UCSD-AML1 (cell line): Measurements from ENCODE around the gene SGMS2.

Experiments used
- DNase-seq: peaks from one replicate; lab custom pipeline; 2025; ENCODE audit not compliant: unreplicated experiment; lab: John Stamatoyannopoulos, UW

The SGMS2 gene

GRCh38 chr4:107824350-107825071 lies at the start of gene SGMS2:
Gene SGMS2 (plus strand): TSS chr4:107824932. CDS start chr4:107895554, 70,622 bp downstream.
- peak; percentile 14 for DNase-seq

DNA sequence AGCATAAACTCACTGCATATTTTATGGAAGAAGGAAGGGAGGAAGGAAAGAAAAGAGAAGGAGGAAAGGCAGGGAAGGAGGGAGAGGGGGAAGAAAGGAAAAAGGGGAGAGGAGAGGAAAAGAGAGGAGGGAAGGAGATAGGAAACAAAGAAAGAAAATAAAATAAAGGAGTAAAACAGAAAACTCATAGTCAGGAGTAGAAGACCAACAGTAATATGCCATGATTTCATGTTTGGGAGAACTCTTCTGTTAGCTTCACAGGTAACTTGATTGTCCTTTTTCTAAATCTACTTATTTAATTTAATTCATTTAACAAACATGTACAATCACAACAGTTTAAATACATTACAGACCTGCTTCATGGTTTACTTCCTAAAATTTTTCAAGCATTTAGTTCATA lies 46.8 kb upstream of the SGMS2 start:
- DNase-seq, result no peak

- no peak for DNase-seq
These were observed 45.8 kb upstream of the SGMS2 start for GRCh38 chr4:107778784-107779530.

DNA sequence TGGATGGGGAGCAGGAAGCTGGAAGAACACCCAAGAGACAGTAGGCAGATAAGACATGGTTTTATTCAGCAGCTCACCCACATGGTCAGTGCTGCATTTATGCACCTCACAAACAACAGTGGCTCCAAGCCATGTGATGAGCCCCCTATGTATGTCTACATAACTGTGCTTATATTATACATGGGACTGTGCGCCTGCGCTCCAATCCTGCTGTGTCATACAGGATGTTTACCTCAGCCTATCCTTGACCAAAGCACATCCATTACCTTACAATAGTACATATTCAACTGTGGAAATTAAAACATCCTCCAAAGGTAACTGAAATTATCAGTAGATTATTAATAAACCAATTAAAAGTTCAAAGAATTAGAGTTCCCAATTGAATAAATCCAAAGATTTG lies 44.1 kb upstream of the SGMS2 start:
- DNase-seq, result no peak

DNA sequence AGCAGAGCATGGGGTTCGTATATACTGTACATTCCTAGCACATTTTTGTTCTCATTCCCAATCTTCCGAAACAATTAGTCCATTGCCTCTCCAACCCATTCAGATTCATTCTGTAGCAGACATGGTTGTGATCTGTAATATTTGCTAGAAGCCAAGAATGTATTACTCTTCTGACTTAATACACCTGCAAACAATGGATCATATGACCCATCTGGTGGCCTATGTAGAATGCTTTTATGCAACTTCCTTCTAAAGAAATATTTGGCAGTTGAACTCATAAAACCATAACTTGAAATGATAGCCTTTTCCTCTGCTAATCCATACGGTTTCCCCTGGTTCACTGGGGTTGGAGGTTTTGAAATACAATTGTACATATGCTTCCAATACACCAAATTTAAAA lies 32.8 kb upstream of the SGMS2 start:
- no peak for DNase-seq

- DNase-seq, result no peak
These were observed 32.0 kb upstream of the SGMS2 start for GRCh38 chr4:107792711-107793110.

- DNase-seq, result no peak
These were observed 30.7 kb upstream of the SGMS2 start for GRCh38 chr4:107793996-107794395.

DNA sequence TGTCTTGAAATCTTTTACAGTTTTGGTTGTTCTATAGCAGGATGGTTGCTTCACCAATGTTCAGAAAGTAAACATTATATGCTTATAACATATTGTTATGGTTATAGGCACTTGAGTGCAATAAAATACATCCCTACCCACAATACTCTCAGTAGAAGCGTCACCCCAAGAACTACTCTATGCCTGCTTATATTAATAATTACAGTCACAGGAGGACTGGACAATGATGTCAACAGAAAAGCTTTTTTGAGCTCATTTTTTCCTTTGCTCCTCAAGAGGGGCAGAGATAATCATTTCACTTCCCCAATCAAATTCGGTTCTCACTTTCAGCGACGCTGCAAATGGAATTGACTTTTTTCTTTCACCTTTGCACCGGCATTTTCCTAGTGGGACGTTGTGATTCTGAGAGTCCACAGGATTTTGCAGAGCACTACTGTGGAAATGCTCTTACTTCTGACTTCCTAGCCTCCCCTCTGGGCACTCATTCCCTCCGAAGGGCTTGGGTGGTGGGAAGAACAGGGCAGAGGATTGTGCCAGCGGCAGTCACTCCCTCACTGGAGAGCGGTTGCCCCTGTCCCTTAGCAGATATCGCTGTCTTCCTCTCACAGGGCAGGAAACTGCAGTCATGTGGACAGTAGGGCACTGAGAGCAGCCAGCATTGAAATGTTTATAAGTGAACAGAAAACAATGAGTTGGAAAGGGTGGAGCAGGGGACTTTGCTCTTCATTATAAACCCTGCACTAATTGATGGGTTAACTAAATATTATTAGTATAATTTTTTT lies 24.9 kb upstream of the SGMS2 start:
- DNase-seq, result peak; percentile 8

DNA sequence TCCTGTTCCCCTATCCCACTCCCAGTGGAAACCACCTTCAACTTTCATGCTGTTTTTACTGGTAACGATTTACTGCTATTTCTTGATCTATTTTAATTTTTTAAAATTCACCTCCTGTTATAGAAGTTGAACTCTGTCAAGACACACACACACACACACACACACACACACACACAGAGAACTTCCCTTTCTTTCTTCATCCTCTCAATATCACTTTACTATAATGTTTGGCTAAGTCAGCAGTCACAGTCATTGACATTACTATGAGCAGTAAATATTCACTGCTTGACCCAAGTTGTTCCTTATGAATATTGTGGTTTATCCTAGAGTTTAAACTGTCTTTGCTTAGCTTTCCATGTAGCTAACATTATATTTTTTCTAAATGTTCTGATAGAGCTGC lies 24.0 kb upstream of the SGMS2 start:
- DNase-seq, result no peak

DNA sequence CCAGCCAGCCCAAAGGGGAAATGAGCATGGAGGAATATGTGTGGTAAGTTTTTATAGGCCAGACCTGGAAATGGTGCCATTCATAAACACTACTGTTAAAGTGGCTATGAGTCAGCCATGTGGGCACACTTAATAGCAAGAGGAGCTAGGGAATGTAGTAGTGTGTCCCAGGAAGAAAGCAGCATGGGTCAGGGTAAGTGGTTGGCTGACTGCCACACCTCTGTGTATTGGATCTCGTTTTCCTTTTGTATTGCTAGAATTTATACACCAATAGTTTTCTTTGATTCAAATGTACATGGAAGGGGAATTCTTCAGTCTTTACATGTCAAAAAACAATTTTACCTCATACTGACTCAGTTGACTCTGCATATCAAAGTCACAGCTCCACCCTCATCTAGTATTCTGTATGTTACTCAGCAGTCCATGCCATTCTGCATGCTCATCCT lies 22.9 kb upstream of the SGMS2 start:
- no peak for DNase-seq

DNA sequence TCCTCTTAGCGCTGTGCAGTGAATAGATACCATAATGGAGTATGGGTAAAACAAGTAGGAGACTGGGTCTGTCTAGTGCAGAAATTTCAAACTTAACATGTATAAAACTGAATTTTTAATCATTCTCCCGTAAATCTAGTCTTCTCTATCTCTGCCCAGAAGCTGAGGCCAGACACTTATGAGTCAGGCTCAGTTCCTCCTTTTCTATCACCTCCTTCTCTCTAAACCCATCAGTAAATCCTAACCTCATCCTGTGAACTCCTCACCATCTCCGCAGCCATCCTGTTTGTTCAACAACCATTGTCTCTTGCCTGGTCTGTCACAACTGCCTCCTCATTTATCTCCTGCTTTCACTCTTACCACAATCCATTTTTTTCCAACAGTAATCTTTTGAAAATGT lies 19.8 kb upstream of the SGMS2 start:
- DNase-seq, result no peak

GRCh38 chr4:107806196-107806595 lies 18.5 kb upstream of the SGMS2 start:
- no peak for DNase-seq

DNA sequence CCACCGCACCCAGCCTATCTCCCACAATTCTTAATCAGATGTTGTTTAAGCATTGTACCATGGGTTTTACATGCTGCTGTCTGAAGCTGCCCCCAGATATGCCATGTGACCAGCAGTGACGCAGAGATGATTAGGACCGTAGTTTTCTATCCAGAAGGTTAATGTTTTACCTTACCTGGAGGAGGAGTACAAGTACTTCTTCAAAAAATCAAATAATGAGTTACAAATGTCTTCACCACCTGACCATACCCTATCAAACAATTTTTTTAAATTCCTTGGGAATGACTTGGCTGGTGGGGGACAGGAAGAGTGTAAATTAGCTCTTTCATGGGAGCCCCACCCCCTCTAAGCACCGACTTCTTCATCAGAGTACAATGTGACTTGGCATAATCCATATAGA lies 16.2 kb upstream of the SGMS2 start:
- DNase-seq, result no peak

- no peak for DNase-seq
These were observed 15.5 kb upstream of the SGMS2 start for GRCh38 chr4:107809210-107809609.

DNA sequence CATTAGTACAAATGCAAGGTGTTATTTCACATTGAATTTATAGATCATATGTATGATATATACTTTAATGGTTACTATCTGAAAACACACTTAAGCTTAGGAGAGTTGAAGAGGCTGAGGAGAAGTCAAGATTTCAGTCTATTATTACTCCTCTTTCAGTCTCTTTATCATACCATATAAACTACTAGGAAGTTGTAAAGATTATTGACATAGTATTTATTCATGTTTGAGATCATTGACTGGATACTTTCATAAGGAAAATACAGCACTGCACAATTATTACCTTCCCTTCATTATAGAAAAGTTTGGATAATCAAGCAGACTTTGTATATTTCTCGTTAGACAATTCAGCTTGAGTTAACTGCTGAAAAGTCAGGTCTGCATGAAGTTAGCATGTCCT lies 10.0 kb upstream of the SGMS2 start:
- no peak for DNase-seq

DNA sequence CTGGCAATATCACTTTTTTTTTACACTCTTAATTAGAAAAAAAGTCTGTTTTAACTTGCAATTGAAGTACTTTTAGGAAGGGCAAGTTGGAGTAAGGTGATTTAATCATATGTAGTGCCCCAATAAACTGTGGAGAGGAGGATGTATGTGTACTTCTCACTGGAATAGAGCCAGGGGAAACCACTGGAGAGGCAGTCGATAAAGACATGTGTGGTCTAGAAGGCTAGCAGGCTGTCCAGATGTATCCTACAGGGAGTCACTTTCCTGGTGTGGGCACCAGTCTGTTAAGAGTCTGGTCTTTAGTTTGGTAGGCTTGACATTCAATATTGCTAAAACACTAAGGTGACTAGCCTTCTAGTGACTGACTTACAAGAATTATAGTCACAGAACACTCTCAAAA lies 9.6 kb upstream of the SGMS2 start:
- no peak for DNase-seq

DNA sequence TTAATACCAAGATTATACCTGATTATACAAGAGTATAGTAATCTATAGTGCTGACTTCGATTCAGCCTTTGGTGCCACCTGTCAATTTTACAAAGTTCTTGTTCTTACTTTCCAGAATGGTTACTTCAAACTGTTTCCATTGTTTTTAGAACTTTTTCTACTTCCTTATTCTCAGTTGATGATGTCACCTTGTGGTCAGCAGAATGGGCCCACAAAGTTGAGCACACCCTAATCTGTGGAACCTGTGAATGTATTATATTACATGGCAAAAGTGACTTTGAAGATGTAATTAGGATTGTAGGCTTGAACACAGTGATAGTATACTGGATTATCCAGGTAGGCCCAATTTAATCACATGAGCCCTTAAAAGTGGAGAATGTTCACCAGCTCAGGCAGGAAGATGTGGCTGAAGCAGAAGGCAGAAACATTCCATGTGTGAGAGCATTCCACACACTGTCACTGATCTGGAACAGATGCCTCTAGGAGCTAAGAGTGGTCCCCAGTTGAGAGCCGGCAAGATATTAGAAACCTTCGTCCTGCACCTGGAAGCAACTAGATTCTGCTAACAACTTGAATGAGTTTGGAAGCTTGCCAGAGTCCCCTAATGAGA lies 6.3 kb upstream of the SGMS2 start:
- DNase-seq, result no peak

GRCh38 chr4:107823870-107824349 lies 822 bp upstream of the SGMS2 start:
- no peak for DNase-seq

GRCh38 chr4:107825072-107825824 lies 516 bp downstream of the SGMS2 start:
- DNase-seq, result peak; percentile 14

GRCh38 chr4:107826421-107826980 lies 1.8 kb downstream of the SGMS2 start:
- DNase-seq, result no peak
